ENCODE data around the gene GPR84.

DNA sequence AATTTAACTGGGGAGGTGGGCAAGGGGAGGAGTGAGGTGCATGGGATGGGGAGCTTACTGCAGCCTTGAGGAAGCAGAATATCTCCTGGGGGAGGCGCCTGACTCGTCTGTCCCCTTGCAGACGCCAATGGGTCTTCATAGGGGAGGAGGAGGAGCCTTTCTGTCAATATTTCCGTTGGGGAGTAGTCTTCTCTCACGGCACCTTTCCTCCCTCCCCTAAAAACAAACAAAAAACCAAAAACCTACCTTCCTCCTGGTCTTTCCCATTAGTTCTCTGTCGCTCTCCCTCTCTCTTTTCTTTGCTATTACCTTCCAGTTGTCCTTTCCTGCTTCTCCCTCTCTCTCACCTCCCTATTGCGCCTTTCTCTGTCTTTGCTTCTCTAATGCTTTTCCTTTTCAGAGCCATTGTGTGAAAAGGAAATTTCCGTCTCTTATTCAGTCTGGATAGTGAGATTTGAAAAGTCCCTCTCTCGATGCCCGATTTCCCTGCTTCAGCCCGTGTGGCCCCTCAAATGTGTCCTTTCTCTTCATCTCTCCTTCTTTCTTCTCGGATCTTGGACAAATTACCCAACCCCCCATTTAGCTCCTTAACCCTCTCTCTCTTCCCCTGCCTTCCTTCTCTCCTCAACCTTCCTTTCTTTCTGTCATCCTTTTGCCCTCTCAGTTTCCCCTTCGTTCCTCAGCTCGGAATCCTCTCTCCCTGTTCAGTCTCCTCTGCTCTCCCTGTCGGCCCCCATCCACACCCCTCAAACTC lies 5.9 kb downstream of the GPR84 start:
- TF ChIP-seq, protein P1, sequence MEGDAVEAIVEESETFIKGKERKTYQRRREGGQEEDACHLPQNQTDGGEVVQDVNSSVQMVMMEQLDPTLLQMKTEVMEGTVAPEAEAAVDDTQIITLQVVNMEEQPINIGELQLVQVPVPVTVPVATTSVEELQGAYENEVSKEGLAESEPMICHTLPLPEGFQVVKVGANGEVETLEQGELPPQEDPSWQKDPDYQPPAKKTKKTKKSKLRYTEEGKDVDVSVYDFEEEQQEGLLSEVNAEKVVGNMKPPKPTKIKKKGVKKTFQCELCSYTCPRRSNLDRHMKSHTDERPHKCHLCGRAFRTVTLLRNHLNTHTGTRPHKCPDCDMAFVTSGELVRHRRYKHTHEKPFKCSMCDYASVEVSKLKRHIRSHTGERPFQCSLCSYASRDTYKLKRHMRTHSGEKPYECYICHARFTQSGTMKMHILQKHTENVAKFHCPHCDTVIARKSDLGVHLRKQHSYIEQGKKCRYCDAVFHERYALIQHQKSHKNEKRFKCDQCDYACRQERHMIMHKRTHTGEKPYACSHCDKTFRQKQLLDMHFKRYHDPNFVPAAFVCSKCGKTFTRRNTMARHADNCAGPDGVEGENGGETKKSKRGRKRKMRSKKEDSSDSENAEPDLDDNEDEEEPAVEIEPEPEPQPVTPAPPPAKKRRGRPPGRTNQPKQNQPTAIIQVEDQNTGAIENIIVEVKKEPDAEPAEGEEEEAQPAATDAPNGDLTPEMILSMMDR (conservative IDR thresholded peaks at IDR 0.05; ENCODE audit: low read depth in 2 of 2) = 0 out of 4 replicates have a peak, but pooled peaks of 1 of the 2 experiments have one; percentile 16
- TF ChIP-seq REST (IDR thresholded peaks at IDR 0.05; ENCODE audit: unreplicated experiment) = no peak
- TF ChIP-seq POLR2AphosphoS5 (IDR thresholded peaks at IDR 0.05; ENCODE audit: low read depth) = no peak
- TF ChIP-seq EZH2phosphoT487 (IDR thresholded peaks at IDR 0.05; ENCODE audit: unreplicated experiment) = no peak
